GM18951 (cell line): ENCODE results near the gene GRIP1.

ENCODE experiments used
- POLR2A ChIP-seq: IDR thresholded peaks from 4 replicates; pipeline ENCODE4 v1.6.1; 2011; ENCODE audit warnings: mild to moderate bottlenecking; ENCODE audit not compliant: insufficient read length, insufficient read depth; ENCODE audit errors: extremely low read depth
- in situ Hi-C: fragments of 300-500 bp; cut with MboI; formaldehyde crosslinking; loops from one replicate; pipeline ENCODE4 v1.12.0; 2022; ENCODE audit warnings: low sequenced_read_pairs, mixed read lengths, inconsistent platforms; ENCODE audit not compliant: unreplicated experiment

The GRIP1 gene

GRCh38 chr12:66707002-66707697 is 28.3 kb upstream of the GRIP1 start:
- no peak for TF ChIP-seq POLR2A
- in situ Hi-C loops, result no loop called here

DNA sequence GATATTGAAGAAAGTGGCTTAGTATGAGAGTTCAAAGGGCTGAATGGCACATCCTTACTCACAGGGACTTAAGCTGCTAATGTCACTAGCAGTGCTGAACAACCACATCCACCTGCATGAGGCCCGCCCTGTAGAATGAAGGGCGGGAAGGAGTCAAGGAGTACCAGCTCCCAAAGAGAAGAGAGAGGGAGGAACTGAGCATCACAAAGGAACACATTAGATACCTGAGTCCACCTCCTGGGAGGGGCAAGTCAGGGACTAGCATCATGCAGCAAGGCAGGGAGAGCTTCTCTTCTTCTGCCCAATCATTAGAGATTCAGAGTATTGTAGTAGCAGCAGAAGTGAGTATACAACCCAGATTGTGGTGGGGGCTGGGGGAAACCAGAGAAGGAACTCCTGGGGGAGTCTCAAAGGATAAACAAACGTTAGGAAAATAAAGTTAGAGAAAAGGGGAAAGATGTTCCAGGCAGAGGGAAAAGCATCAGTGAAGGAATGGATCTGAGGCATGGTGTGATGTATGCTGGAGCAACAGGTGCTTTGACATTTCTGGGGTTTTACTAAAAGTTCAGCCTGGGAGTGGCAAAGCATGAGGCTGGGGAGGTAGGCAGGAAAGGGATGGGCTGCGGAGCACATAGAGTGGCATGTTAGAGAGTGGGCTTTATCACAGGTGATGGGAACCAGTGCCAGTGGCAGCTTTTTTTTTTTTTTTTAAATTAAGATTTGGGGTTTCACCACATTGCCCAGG is 21.0 kb upstream of the GRIP1 start:
- in situ Hi-C loops, result no loop called here
- no peak for TF ChIP-seq POLR2A

GRCh38 chr12:66698558-66698957 is 19.7 kb upstream of the GRIP1 start:
- in situ Hi-C loops, result no loop called here

GRCh38 chr12:66697404-66697803 is 18.5 kb upstream of the GRIP1 start:
- no peak for TF ChIP-seq POLR2A
- in situ Hi-C loops, result no loop called here

More at GRCh38 chr12:66698558-66698957, 19.7 kb upstream of the GRIP1 start:
- no peak for TF ChIP-seq POLR2A

GRCh38 chr12:66694666-66695613 is 16.1 kb upstream of the GRIP1 start:
- no peak for TF ChIP-seq POLR2A
- in situ Hi-C loops, result no loop called here

- in situ Hi-C loops, result no loop called here
- TF ChIP-seq POLR2A, result no peak
Observed at GRCh38 chr12:66693901-66694513, 15.1 kb upstream of the GRIP1 start.

DNA sequence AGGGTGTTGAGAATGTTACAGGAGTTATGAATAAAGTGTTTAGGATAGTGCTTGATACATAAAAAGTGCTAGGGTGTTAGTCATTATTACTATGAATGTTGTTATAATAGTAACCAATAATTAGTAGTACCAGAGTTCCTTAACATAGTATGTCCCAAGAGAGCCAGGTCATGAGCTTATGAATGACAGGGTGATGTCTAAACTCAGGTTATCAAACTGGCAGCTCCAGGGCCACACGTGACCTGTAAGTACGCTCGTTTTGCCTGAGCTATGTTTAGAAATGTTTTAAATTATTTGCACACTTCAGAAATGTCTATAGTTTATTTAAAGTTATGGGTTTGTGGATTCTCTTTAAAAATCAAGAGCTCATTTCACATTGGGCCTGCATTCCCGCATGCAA is 14.1 kb upstream of the GRIP1 start:
- in situ Hi-C loops, result no loop called here
- no peak for TF ChIP-seq POLR2A

- in situ Hi-C loops, result no loop called here
Observed at GRCh38 chr12:66692170-66692569, 13.3 kb upstream of the GRIP1 start.

GRCh38 chr12:66688846-66689439 is 10.1 kb upstream of the GRIP1 start:
- TF ChIP-seq POLR2A, result no peak
- in situ Hi-C loops, result no loop called here

More at GRCh38 chr12:66692170-66692569, 13.3 kb upstream of the GRIP1 start:
- no peak for TF ChIP-seq POLR2A

GRCh38 chr12:66684222-66684621 is 5.3 kb upstream of the GRIP1 start:
- no peak for TF ChIP-seq POLR2A
- in situ Hi-C loops, result no loop called here

GRCh38 chr12:66683822-66684221 is 4.9 kb upstream of the GRIP1 start:
- in situ Hi-C loops, result no loop called here
- TF ChIP-seq POLR2A, result no peak

GRCh38 chr12:66683073-66683472 is 4.2 kb upstream of the GRIP1 start:
- in situ Hi-C loops, result no loop called here
- no peak for TF ChIP-seq POLR2A
